ENCODE results near the gene LDLRAD3.
A peak's percentile ranks its signal among the peaks of the same experiment; 100 is the strongest.
"Not testable (repeated sequence)": the region's sequence is repeated elsewhere in the genome, so short reads cannot be mapped to it uniquely, and the experiment has no call there.

Gene LDLRAD3

GRCh38 chr11:36033082-36033751 lies 89.4 kb downstream of the LDLRAD3 start:
- no peak overlapping the region for H3K4me3 ChIP-seq (ENCODE audit: low read length)
- DNase-seq (ENCODE audit: low read depth, low spot score), result no peak

GRCh38 chr11:36033936-36034335 lies 90.1 kb downstream of the LDLRAD3 start:
- no peak overlapping the region for H3K4me3 ChIP-seq (ENCODE audit: low read length)
- no peak for DNase-seq (ENCODE audit: low read depth, low spot score)

- DNase-seq (ENCODE audit: low read depth, low spot score), result no peak
Measured at GRCh38 chr11:36034551-36035331, 90.9 kb downstream of the LDLRAD3 start.

GRCh38 chr11:36035454-36035853 lies 91.6 kb downstream of the LDLRAD3 start:
- no peak overlapping the region for H3K4me3 ChIP-seq (ENCODE audit: low read length)
- no peak for DNase-seq (ENCODE audit: low read depth, low spot score)

More at GRCh38 chr11:36034551-36035331, 90.9 kb downstream of the LDLRAD3 start:
- H3K4me3 ChIP-seq (ENCODE audit: low read length), result no peak overlapping the region

- DNase-seq (ENCODE audit: low read depth, low spot score), result no peak
- H3K4me3 ChIP-seq (ENCODE audit: low read length), result no peak overlapping the region
Measured at GRCh38 chr11:36035999-36036398, 92.1 kb downstream of the LDLRAD3 start.

- no peak for DNase-seq (ENCODE audit: low read depth, low spot score)
- H3K4me3 ChIP-seq (ENCODE audit: low read length), result no peak overlapping the region
Measured at GRCh38 chr11:36037031-36037430, 93.2 kb downstream of the LDLRAD3 start.

- H3K4me3 ChIP-seq (ENCODE audit: low read length), result no peak overlapping the region
- DNase-seq (ENCODE audit: low read depth, low spot score), result no peak
Measured at GRCh38 chr11:36038541-36038940, 94.7 kb downstream of the LDLRAD3 start.

- no peak for DNase-seq (ENCODE audit: low read depth, low spot score)
- no peak overlapping the region for H3K4me3 ChIP-seq (ENCODE audit: low read length)
Measured at GRCh38 chr11:36039471-36039870, 95.6 kb downstream of the LDLRAD3 start.

GRCh38 chr11:36041988-36042611 lies 98.2 kb downstream of the LDLRAD3 start:
- peak; percentile 3 for DNase-seq (ENCODE audit: low read depth, low spot score)
- H3K4me3 ChIP-seq (ENCODE audit: low read length), result no peak overlapping the region

- H3K4me3 ChIP-seq (ENCODE audit: low read length), result no peak overlapping the region
- no peak for DNase-seq (ENCODE audit: low read depth, low spot score)
Measured at GRCh38 chr11:36044636-36045035, 100.8 kb downstream of the LDLRAD3 start.

GRCh38 chr11:36045945-36046344 lies 102.1 kb downstream of the LDLRAD3 start:
- DNase-seq (ENCODE audit: low read depth, low spot score); H3K4me3 ChIP-seq (ENCODE audit: low read length): not testable (repeated sequence)

GRCh38 chr11:36046932-36047331 lies 103.1 kb downstream of the LDLRAD3 start:
- DNase-seq (ENCODE audit: low read depth, low spot score), result no peak

GRCh38 chr11:36047344-36047743 lies 103.5 kb downstream of the LDLRAD3 start:
- no peak overlapping the region for H3K4me3 ChIP-seq (ENCODE audit: low read length)
- DNase-seq (ENCODE audit: low read depth, low spot score), result no peak

More at GRCh38 chr11:36046932-36047331, 103.1 kb downstream of the LDLRAD3 start:
- no peak overlapping the region for H3K4me3 ChIP-seq (ENCODE audit: low read length)

- DNase-seq (ENCODE audit: low read depth, low spot score), result no peak
Measured at GRCh38 chr11:36048496-36049247, 104.8 kb downstream of the LDLRAD3 start.

GRCh38 chr11:36051235-36052144 lies 107.6 kb downstream of the LDLRAD3 start:
- no peak for DNase-seq (ENCODE audit: low read depth, low spot score)
- no peak overlapping the region for H3K4me3 ChIP-seq (ENCODE audit: low read length)

More at GRCh38 chr11:36048496-36049247, 104.8 kb downstream of the LDLRAD3 start:
- no peak overlapping the region for H3K4me3 ChIP-seq (ENCODE audit: low read length)

GRCh38 chr11:36053281-36053680 lies 109.4 kb downstream of the LDLRAD3 start:
- DNase-seq (ENCODE audit: low read depth, low spot score), result no peak
- no peak overlapping the region for H3K4me3 ChIP-seq (ENCODE audit: low read length)

GRCh38 chr11:36053862-36054261 lies 110.0 kb downstream of the LDLRAD3 start:
- no peak overlapping the region for H3K4me3 ChIP-seq (ENCODE audit: low read length)
- no peak for DNase-seq (ENCODE audit: low read depth, low spot score)

- DNase-seq (ENCODE audit: low read depth, low spot score), result no peak
- no peak overlapping the region for H3K4me3 ChIP-seq (ENCODE audit: low read length)
Measured at GRCh38 chr11:36054628-36055027, 110.8 kb downstream of the LDLRAD3 start.
